Duodenal mucosa (tissue), 2 donors: ENCODE results near the gene CEP170.
"Not testable (repeated sequence)": the region's sequence is repeated elsewhere in the genome, so short reads cannot be mapped to it uniquely, and the experiment has no call there.

Experiments
- H3K27ac ChIP-seq: one replicate; pipeline ENCODE4 v1.7.0; 2013; ENCODE audit warnings: low read depth, low read length
- H3K27me3 ChIP-seq, 2 donors: one replicate each; pipeline ENCODE4 v1.7.0; 2013; ENCODE audit warnings: low read length in 2 of 2, control low read depth in 1 of 2; ENCODE audit not compliant: insufficient read depth in 2 of 2, control insufficient read depth in 1 of 2
- H3K36me3 ChIP-seq, 2 donors: one replicate each; pipeline ENCODE4 v1.7.0; 2013; ENCODE audit warnings: low read length in 2 of 2, control low read depth in 1 of 2; ENCODE audit not compliant: insufficient read depth in 2 of 2, control insufficient read depth in 1 of 2
- H3K4me1 ChIP-seq, 2 donors: one replicate each; pipeline ENCODE4 v1.7.0; 2013; ENCODE audit warnings: low read length in 2 of 2, control low read depth in 1 of 2; ENCODE audit not compliant: insufficient read depth in 2 of 2, control insufficient read depth in 1 of 2
- H3K4me3 ChIP-seq, 2 donors: one replicate each; pipeline ENCODE4 v1.7.0; 2013; ENCODE audit warnings: low read length in 2 of 2, low read depth in 1 of 2
- H3K9ac ChIP-seq, 2 donors: one replicate each; pipeline ENCODE4 v1.7.0; 2013; ENCODE audit warnings: low read length in 2 of 2, low read depth in 1 of 2
- H3K9me3 ChIP-seq, 2 donors: one replicate each; pipeline ENCODE4 v1.7.0; 2013; ENCODE audit warnings: low read length in 2 of 2, control low read depth in 1 of 2; ENCODE audit not compliant: control insufficient read depth in 1 of 2

The CEP170 gene

DNA sequence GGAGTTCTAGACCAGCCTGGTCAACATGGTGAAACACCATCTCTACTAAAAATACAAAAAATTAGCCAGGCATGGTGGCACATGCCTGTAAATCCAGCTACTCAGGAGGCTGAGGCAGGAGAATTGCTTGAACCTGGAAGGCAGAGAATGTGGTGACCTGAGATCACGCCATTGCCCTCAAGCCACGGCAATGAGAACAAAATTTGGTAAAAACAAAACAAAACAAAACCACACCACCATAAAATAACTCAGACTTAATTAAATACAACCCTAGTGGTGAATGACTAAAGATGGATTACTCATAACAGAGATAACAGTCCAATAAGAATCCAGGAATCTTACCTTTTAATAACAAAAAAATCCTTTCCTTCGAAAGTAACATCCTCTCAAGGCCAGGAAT, 167.7 kb downstream of the CEP170 start:
- H3K27me3 ChIP-seq, H3K27ac ChIP-seq, H3K4me3 ChIP-seq, H3K9me3 ChIP-seq, H3K4me1 ChIP-seq, H3K36me3 ChIP-seq, H3K9ac ChIP-seq: not testable (repeated sequence)
